TTC549 (cell line): Measurements from ENCODE around the gene TSPAN14.

Source experiments
- FAIRE-seq: peaks from 2 replicates; lab custom pipeline; 2012; peaks lifted over from hg19 to GRCh38; lab: Jason Lieb, UNC

TSPAN14 gene

DNA sequence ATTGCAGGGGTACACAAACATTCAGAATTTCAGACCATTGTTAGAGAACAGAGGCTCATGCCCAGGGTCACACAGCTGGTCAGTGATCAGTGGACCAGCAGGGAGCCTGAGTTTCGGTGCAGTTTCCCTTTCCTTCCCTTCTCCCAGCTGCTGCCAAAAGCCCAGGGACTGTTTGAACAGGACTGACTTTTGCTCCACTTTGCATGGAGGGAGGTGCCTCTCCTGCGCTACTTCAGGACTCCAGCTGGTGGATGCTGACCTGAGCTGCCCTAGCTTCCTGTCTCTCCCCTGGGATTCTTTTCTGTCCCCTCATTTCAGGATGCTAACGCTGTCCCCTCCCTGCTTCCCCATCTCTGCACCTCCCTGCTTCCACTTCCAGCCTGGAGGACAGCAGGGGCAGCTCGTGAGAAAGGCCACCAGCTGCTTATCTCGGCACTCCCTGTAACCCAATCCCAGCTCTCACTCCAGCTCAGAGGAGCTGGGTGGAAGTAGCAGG is 98.1 kb downstream of the TSPAN14 start:
- no peak for FAIRE-seq

DNA sequence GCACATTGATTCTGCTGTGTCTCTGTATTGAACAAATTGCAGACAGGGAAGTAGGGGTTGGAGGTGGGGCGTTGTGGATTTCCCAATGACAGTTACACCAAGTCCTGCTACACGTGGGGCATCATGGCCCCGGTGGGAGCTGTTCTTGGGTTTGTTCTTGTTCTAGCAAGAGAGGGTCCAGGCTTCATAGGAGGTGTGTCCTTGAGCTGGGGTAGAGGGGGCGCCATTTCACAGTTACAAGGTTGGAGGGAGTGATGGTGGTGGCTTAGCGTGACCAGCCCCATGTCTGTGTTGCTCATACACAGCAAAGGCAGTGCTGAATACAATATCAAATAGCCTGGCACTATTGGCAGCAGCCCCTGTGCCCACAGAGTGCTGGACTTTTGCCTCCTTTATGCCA is 99.3 kb downstream of the TSPAN14 start:
- FAIRE-seq = no peak

DNA sequence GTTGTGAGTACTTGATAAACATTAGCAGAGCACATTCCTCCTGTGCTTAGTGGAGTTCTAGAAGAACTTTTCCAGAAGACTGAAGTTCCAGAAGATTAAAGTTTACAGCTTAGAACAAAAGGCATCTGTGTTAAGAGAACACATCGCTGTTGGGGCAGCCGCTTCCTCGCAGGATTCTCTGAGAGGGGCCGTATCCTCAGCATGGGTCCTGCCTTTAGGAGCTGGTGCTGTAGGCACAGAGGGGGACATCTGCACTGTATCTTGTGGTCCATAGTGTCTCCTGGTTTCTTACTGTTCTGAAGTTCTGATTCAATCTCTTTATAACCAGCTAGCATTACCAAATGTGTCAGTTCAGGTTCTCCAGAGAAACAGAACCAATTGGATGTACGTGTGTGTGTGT is 99.9 kb downstream of the TSPAN14 start:
- FAIRE-seq = no peak

DNA sequence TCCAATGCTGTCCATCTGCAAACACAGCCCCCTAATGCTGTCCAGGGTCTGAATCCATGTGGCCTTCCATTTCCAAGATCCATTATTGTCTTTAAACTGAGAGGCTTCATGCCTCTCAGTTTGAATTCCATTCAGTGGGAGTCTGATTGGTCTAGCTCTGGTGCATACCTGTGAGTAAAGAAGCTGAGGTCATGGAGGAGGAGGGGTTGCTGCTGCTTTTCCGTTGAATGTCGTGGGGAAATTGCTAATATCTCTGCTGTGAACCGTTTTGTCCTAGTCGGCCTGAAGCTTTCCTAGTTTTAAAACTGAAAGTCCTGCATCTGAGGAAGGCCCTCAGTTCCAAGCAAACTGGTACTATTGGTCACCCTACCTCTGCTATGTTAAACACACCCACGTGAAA is 101.3 kb downstream of the TSPAN14 start:
- FAIRE-seq = no peak

DNA sequence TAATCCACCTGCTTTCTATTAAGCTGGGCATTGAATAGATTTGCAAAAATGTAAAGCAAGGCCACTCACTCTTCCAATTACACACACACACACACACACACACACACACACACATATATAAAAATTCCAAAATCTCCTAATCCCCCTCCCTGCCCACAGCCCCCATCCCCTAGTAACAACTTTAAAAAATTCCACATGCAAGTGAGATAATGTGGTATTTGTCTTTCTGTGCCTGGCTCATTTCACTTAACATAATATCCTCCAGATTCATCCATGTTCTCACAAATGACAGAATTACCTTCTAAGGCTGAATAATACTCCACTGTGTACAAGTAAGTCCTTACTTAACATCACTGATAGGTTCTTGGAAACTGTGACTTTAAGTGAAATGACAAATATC is 107.8 kb downstream of the TSPAN14 start:
- no peak for FAIRE-seq

DNA sequence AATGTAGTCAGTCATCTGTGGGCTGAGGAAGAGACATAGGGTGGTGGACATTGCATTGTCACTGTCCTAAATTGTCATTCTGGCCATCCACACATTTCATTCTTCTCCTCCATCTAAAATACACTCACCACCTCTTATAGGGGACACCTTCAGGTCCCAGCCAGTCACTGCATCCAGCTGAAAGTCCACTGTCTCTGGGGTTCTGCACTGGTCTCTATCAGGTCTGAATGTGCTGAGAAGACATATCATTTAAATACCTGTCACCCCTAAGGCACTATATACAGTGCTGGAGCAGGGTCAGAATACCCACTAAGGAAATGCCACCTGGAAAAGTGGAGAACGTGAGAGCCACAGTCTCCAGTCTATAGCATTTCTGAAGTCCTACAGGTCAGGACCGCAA is 113.2 kb downstream of the TSPAN14 start:
- FAIRE-seq = no peak

DNA sequence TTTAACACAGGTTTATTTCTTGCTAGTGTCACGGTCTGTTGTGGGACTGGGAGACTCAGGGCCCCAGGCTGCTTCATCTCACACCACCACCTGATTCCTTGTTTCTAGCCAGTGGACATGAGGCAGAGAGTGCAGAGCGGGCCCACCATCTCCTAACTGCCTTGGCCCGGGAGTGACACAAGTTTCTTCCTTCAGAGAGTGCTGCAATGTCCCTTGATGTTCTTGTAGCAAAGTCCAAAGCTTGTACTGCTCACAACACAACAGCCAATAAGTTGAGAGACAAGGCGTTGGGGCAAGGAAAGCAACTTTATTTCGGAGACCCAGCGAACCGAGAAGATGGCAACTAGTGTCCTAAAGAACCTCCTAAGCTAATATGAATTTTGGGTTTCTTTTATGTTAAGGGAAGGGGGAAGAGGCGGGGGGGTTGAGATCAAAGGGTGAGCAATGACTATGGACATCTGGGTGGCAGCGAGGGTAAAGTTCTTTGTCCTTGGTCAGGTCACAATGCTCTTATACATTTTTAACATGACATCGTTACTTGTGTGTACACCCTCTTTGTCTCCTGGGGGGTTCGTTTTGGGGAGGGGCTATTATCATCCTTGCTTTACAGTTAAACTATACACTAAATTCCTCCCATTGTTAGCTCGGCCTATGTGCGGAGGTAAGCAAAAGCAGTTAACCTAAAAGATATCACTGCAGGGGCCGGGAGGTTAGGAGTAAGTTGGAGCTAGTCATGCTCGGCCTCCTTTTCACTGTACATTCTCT is 115.2 kb downstream of the TSPAN14 start:
- FAIRE-seq = no peak

DNA sequence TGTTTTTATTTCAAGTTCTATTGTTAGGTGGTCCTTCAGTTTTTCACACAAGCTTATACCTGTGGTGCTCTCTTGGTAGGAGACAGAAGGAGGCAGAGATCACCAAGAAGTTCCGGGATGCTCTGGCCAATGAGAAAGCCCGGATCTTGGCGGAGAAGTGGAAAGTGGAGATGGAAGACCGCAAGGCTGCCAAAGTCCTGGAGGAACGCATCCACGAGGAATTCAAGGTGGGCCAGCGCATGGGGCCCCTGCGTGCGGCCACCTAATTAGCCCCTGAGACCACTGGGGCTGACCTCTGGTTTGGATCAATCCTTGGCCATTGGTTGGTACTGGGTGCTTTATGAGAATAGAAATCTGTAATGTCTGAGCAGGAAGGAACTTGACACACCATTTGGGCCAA is 117.2 kb downstream of the TSPAN14 start:
- no peak for FAIRE-seq

DNA sequence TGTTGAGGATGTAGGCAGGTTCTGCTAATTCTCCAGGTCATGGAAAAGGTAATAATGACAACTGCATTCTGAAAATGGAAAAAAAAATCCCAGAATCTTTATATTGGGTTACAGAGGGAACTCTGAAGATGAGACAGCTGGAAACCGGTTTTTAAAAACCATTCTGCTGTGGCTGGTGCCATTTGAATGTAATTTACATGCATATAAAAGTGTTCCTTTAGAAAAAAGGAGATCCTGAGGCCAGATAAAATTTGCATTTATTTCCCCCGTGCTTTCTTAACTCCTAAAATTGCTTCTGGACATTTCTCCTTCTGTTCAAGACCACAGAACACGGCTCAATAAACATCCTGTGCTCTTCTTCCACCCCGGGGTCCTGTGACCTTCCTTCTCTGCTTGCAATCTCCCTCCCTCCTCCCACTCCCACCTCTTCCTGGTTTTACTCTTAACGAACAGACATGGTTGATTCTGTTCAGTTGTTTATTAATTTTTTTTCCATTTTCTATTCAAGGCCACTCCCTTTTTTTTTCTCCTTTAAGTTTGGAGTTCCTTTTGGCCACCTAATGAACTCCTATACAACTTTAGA is 125.2 kb downstream of the TSPAN14 start:
- no peak for FAIRE-seq

DNA sequence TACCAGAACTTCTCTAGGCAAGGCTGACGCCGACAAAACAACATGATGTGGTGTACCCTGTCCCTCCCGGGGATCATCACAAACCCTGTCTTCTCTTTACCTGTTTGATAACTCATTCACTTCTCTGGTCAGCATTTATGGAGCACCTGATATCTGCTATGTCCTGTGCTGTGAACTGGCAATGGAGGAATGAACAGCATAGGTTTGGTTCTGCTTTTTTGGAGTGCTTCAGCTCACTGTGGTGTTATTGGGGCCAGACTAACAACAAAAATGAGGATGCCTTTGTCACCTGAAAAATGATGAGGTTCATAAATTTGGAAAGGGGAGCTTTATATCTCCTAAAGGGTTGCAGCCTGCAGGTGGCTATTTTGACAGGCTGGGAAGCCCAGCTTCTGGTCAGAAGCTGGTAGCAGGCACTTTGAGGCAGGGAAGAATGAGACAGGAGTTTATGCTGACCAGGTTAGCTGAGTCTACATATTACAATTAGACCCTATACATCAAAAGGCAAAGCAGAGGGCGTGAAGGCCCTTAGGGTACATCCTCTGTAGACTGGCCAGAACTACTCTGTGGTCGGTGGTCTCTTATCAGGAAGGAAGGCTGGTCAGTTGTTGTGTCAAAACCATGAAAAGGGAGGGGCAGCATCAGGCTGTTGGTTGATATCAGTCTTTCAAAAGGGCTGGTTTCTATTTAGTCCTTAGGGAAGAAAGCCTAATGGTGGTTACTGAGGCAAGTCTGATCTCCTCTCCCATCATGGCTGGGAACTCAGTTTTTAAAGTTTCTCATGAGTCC is 125.9 kb downstream of the TSPAN14 start:
- FAIRE-seq = no peak

DNA sequence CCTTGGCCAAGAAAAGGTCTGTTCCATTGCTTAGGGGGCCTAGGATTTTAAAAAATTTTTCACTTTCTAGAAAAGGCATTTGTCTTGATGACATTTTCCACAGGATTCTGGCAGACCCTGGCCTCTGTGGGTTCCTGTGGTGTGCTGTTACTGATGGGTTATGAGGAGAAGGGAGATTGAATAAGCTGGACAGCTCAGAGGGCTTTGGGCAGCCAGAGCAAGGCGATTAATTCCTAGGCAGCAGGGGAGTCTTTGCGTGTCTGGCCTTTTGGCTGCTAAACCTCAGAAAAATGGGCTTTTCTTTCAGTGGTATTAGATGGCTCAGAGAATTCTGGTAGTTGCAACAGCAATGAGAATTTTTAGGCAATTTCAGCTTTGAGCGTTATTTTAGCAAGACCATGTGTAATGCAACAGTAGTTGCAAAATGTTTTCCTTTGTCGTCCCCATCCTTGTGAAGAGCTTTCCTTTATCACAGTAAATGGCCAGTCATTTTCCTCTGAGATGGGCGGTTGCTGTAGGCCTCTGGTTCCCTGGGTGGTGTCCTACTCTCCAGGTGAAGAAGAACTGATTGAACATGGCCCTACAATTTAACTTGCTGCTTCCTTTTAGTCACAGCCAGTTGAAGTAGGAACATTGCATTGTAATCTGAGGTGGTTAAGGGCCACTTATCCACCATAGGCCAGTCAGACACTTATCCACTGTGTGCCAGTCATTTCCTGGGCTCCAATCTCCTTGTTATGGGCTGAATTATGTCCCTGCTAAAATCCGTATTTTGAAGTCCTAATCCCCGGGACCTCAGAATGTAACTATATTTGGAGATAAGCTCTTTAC is 126.7 kb downstream of the TSPAN14 start:
- no peak for FAIRE-seq

DNA sequence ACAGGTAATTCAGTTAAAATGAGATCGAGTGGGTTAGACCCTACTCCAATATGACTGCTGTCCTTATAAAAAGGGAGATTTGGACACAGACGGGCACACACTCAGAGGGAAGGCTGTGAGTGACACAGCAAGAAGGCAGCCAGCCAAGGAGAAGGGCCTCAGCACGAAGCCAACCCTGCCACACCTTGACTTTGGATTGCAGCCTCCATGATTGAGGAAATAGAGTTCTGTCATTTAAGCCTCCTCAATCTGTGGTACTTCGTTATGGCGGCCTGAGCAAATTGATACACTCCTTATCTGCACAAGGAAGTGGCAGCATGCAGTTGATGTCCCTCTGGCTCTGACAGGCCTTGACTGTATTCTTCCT is 127.3 kb downstream of the TSPAN14 start:
- no peak for FAIRE-seq

DNA sequence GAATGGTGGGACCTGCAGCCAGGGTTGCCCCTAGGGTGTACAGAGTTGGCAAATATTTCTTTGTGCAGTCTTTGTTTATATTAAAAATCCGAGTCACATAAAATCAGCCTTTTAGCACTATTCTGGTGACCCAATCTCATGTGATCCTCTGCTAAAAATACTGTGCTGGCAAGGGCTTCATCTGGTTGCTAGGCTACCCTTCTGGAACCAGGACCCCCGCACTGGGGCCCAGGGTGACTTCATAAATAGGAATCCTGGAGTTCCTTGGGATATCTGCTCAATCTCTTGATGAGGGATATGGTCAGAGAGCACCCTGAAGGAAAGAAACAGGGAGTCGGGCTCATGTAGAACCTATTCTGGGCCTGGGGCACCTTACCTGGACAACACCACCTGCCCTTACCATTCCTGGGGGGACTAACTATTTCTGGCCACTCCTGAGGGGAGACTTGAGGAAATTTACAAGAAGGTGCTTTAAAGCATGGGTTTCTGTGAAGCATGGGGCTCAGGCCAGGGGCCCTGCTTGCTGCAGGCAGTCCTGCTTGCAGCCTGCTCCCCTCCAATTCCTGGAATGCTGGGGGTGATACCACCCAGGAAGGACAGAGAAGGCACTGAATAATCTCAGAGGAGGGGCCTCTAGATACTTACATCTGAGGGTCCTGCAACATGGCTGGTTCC is 128.3 kb downstream of the TSPAN14 start:
- FAIRE-seq = no peak
